ENCODE measurements around the gene TMEM132A. TPM values are rescaled to one million over a fixed set of nuclear protein-coding genes. Genes with fewer than 3 reads are reported as not detected.

Gene TMEM132A
- total RNA-seq, 4 donors from 2014 or later: 1.8 to 7.0 (median 3.5) TPM

DNA sequence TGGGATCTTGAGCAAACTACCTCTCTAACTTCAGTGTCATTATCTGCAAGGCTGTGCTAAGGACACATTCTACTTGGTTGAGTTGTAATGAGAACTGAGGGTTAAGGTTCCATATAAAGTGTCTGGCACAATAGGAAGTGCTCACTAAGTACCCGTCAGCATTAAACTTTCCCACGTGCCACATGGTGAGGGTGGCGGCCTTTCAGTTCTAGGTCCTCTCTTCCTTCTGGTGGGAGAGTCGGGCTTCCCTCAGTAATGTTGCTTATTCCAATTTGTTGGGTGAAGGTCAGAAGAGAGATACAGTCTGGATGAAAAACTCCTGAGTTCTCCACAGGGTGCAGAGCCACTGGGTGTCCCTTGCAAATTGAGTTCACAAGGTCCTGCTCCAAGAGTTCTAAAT, 42.6 kb downstream of the TMEM132A start:
- H3K4me1 ChIP-seq: no peaks in the 10 kb centered on the region
- H3K4me3 ChIP-seq: no peak overlapping the region
- WGBS, 2 donors (ENCODE audit: low coverage in 1 of 2): 72% methylated on average over 4 of the region's 4 CpGs; no CpG with 5 or more reads in 1 of the 2 donors
- H3K27ac ChIP-seq: no peak overlapping the region
- peaks cover 3% of the 10 kb centered on the region for H3K27me3 ChIP-seq
- no peaks in the 10 kb centered on the region for H3K9me3 ChIP-seq
- H3K36me3 ChIP-seq: no peaks in the 10 kb centered on the region
- DNase-seq: no peak
- in situ Hi-C loops (cut with MboI; ENCODE audit: low pct_ligation_motif_present in 1 of 4, low pct_unique_long_range_greater_than_20kb in 1 of 4, low sequenced_read_pairs in 3 of 4) (loop anchor here in 1 of 4 donors (10.0 kb wide), 1 partner anchor 158 kb away; no protein-coding TSS in a partner anchor), intact Hi-C loops (cut with DNase I; ENCODE audit: low total_unique reads) (no loop called here)
- no peak for TF ChIP-seq CTCF (IDR thresholded peaks at IDR 0.05)
- no peak for TF ChIP-seq EP300 (IDR thresholded peaks at IDR 0.05; ENCODE audit: low read depth)
- no peak for TF ChIP-seq POLR2AphosphoS5 (IDR thresholded peaks at IDR 0.05)
- no peak for TF ChIP-seq POLR2A (IDR thresholded peaks at IDR 0.05)

- no peaks in the 10 kb centered on the region for H3K36me3 ChIP-seq
- WGBS, 2 donors (ENCODE audit: low coverage in 1 of 2): 40 to 56% methylated on average over 1 of the region's 1 CpG
Measured at GRCh38 chr11:60968223-60968622, 44.0 kb downstream of the TMEM132A start.

DNA sequence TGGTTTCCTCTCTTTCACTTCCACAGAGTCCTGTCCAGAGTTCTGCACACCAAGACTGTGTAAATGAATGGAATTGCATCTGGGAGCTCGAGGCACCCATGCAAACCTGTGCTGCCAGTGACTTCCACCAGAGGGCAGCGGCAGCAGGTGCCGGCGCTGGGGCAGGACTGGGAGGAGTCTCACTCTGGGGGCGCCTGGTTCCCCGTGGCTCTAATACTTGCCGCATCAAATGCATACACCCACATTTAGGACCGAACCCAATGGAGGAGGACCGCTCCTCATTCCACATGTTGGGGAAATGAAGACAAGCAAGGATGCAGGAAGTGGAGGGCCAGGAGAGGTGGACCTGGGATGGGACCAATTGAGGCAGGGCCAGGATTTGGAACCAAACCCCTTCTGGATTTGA, 46.1 kb downstream of the TMEM132A start:
- intact Hi-C loops (cut with DNase I; ENCODE audit: low total_unique reads): no loop called here
- DNase-seq: peak; percentile 69
- 17% methylated on average over 9 of the region's 9 CpGs; no CpG with 5 or more reads in 1 of the 2 donors for WGBS, 2 donors (ENCODE audit: low coverage in 1 of 2)

More at GRCh38 chr11:60968223-60968622, 44.0 kb downstream of the TMEM132A start:
- DNase-seq: no peak
- intact Hi-C loops (cut with DNase I; ENCODE audit: low total_unique reads) (no loop called here), in situ Hi-C loops (cut with MboI; ENCODE audit: low pct_ligation_motif_present in 1 of 4, low pct_unique_long_range_greater_than_20kb in 1 of 4, low sequenced_read_pairs in 3 of 4) (loop anchor here in 1 of 4 donors (10.0 kb wide), 1 partner anchor 157 kb away; no protein-coding TSS in a partner anchor)
- H3K27ac ChIP-seq: no peak overlapping the region
- TF ChIP-seq CTCF (IDR thresholded peaks at IDR 0.05) (no peak), POLR2A (IDR thresholded peaks at IDR 0.05) (no peak), EP300 (IDR thresholded peaks at IDR 0.05; ENCODE audit: low read depth) (no peak), POLR2AphosphoS5 (IDR thresholded peaks at IDR 0.05) (no peak)
- H3K9me3 ChIP-seq: no peaks in the 10 kb centered on the region
- H3K4me3 ChIP-seq: no peak overlapping the region
- no peaks in the 10 kb centered on the region for H3K4me1 ChIP-seq
- H3K27me3 ChIP-seq: peaks cover 3% of the 10 kb centered on the region

DNA sequence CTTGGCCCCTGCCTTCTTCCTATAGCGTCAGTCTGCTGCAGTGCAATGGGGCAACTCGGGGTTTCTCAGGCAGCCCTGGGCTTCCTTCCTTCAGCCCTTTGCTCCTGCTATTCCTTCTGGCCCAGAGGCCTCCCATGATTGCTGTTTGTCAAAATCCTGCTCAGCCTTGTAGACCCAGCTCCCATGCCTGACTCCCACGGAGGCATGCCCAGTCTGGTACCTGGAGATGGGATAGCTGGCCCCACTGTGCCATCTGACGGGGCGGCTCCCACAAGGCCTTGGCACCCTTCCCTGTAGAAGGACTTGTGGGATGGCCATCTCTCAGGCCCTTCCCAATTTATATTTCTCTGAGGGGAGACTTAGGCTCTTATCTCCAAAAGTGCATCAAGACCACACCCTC, 46.6 kb downstream of the TMEM132A start:
- 81% methylated on average over 5 of the region's 5 CpGs; no CpG with 5 or more reads in 1 of the 2 donors for WGBS, 2 donors (ENCODE audit: low coverage in 1 of 2)
- Histone ChIP-seq H3K9me3 (no peaks in the 10 kb centered on the region), H3K27ac (no peak overlapping the region), H3K4me3 (no peak overlapping the region), H3K27me3 (peaks cover 3% of the 10 kb centered on the region), H3K36me3 (no peaks in the 10 kb centered on the region), H3K4me1 (no peaks in the 10 kb centered on the region)
- TF ChIP-seq POLR2A (IDR thresholded peaks at IDR 0.05): no peak
- TF ChIP-seq CTCF (IDR thresholded peaks at IDR 0.05): no peak
- no peak for TF ChIP-seq POLR2AphosphoS5 (IDR thresholded peaks at IDR 0.05)
- TF ChIP-seq EP300 (IDR thresholded peaks at IDR 0.05; ENCODE audit: low read depth): no peak
- intact Hi-C loops (cut with DNase I; ENCODE audit: low total_unique reads): no loop called here
- in situ Hi-C loops (cut with MboI; ENCODE audit: low pct_ligation_motif_present in 1 of 4, low pct_unique_long_range_greater_than_20kb in 1 of 4, low sequenced_read_pairs in 3 of 4): no loop called here
- no peak for DNase-seq

More for the DNA sequence above, 46.1 kb downstream of the TMEM132A start:
- H3K36me3 ChIP-seq: no peaks in the 10 kb centered on the region
- no peaks in the 10 kb centered on the region for H3K9me3 ChIP-seq
- peaks cover 3% of the 10 kb centered on the region for H3K27me3 ChIP-seq
- no peaks in the 10 kb centered on the region for H3K4me1 ChIP-seq
- H3K4me3 ChIP-seq: no peak overlapping the region
- peak; percentile 82 to 92 (median 89) for TF ChIP-seq CTCF (IDR thresholded peaks at IDR 0.05)
- TF ChIP-seq EP300 (IDR thresholded peaks at IDR 0.05; ENCODE audit: low read depth): no peak
- no peak for TF ChIP-seq POLR2AphosphoS5 (IDR thresholded peaks at IDR 0.05)
- in situ Hi-C loops (cut with MboI; ENCODE audit: low pct_ligation_motif_present in 1 of 4, low pct_unique_long_range_greater_than_20kb in 1 of 4, low sequenced_read_pairs in 3 of 4): no loop called here
- H3K27ac ChIP-seq: no peak overlapping the region

All from transverse colon (tissue), 4 donors.